HG03175 (cell line): ENCODE results near the gene SLC12A7.
"Not testable (repeated sequence)": the region's sequence is repeated elsewhere in the genome, so short reads cannot be mapped to it uniquely, and the experiment has no call there.

Experiments
- ATAC-seq: cut with Tn5 transposase; IDR thresholded peaks from one replicate; pipeline ENCODE4 v1.9.1; 2021; ENCODE audit warnings: mild to moderate bottlenecking, moderate library complexity; ENCODE audit not compliant: unreplicated experiment

Gene SLC12A7

DNA sequence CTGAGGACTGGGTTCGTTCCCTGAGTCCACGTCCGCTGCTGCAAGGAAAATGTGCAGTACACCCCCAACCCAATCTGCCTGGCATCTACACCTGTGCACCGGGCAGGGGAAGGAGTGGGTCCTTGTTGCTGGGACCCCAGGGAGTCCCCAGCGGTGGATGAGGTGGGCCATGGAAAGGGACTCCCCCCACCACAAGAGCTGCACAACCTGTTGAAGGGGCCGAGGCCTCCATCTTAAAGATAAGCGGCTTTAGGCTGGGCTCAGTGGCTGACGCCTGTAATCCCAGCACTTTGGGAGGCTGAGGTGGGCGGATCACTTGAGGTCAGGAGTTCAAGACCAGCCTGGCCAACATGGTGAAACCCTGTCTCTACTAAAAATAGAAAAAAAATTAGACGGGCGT, 111.0 kb downstream of the SLC12A7 start:
- ATAC-seq = not testable (repeated sequence)
